ENCODE measurements around the gene IGSF21. TPM values are rescaled to one million over a fixed set of nuclear protein-coding genes. Genes with fewer than 3 reads are reported as not detected.

The IGSF21 gene
- total RNA-seq, 4 donors from 2014 or later, result 0.11 to 2.6 (median 0.69) TPM

DNA sequence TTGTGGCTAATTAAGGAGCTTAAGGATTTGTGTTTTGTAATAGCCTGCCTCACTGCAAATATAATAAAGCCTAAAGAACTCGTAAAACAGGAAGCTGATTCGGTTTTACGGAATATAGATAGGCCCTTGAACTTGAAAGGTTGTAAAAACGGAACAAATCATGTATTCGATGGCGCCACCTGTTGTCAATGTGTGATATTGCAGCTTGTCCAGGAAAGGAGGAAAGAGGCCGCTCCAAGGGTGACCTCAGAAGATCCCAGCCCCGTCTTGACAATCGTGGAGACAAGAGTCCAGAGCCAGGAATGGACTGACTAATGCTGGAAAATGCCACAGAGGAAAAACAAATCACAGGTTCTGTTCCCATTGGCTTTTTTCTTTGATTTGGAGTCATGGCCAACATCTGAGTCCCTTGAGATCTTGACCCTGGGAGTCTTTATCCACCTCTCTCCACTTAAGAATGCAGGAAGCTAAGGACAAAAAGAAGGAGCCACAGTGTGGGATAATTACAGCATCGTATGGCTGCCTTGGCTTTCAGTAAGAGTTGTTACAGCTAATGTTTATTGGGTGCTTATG, 7.0 kb upstream of the IGSF21 start:
- Histone ChIP-seq H3K36me3 (no peaks in the 10 kb centered on the region), H3K4me3 (replicated peaks in 1 of 3) (no peak overlapping the region), H3K27ac (no peak overlapping the region), H3K27me3 (no peaks in the 10 kb centered on the region), H3K4me1 (no peaks in the 10 kb centered on the region), H3K9me3 (no peaks in the 10 kb centered on the region)
- intact Hi-C loops (cut with DNase I), result loop anchor here (10.0 kb wide), 1 partner anchor 606 kb away; no protein-coding TSS in a partner anchor
- peak; percentile 53 to 65 for DNase-seq
- TF ChIP-seq, protein P1, sequence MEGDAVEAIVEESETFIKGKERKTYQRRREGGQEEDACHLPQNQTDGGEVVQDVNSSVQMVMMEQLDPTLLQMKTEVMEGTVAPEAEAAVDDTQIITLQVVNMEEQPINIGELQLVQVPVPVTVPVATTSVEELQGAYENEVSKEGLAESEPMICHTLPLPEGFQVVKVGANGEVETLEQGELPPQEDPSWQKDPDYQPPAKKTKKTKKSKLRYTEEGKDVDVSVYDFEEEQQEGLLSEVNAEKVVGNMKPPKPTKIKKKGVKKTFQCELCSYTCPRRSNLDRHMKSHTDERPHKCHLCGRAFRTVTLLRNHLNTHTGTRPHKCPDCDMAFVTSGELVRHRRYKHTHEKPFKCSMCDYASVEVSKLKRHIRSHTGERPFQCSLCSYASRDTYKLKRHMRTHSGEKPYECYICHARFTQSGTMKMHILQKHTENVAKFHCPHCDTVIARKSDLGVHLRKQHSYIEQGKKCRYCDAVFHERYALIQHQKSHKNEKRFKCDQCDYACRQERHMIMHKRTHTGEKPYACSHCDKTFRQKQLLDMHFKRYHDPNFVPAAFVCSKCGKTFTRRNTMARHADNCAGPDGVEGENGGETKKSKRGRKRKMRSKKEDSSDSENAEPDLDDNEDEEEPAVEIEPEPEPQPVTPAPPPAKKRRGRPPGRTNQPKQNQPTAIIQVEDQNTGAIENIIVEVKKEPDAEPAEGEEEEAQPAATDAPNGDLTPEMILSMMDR (IDR thresholded peaks at IDR 0.05), result peak; percentile 47 to 77 (median 58)
- no peak for TF ChIP-seq POLR2A (IDR thresholded peaks at IDR 0.05)
- WGBS, 2 donors, result 6 to 7% methylated on average over 10 of the region's 10 CpGs

DNA sequence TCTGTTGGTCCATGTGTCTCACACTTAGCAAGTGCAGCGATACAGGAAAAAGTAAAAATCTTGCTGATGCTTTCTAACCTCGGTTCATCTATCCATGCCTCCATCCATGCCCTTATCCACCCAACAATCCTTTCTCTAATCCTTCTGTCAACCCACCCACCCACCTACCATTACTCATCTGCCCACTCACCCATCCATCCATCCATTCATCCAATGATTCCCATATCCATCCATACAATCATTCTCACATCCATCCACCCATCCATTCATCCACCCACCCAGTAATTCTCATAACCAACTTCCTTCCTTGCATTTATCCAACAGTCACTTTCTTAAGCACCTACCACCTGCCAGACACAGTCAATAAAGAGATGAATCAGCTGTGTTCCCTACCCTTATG, 6.1 kb upstream of the IGSF21 start:
- H3K4me3 ChIP-seq (replicated peaks in 1 of 3), result no peak overlapping the region
- intact Hi-C loops (cut with DNase I), result loop anchor here (10.0 kb wide), 1 partner anchor 607 kb away; no protein-coding TSS in a partner anchor
- no peak for TF ChIP-seq POLR2A (IDR thresholded peaks at IDR 0.05)
- TF ChIP-seq, protein P1 (IDR thresholded peaks at IDR 0.05), result no peak
- DNase-seq, result no peak
- no peak overlapping the region for H3K27ac ChIP-seq
- 92 to 95% methylated on average over 2 of the region's 2 CpGs for WGBS, 2 donors
- H3K4me1 ChIP-seq, result no peaks in the 10 kb centered on the region
- no peaks in the 10 kb centered on the region for H3K27me3 ChIP-seq
- no peaks in the 10 kb centered on the region for H3K36me3 ChIP-seq
- H3K9me3 ChIP-seq, result no peaks in the 10 kb centered on the region

DNA sequence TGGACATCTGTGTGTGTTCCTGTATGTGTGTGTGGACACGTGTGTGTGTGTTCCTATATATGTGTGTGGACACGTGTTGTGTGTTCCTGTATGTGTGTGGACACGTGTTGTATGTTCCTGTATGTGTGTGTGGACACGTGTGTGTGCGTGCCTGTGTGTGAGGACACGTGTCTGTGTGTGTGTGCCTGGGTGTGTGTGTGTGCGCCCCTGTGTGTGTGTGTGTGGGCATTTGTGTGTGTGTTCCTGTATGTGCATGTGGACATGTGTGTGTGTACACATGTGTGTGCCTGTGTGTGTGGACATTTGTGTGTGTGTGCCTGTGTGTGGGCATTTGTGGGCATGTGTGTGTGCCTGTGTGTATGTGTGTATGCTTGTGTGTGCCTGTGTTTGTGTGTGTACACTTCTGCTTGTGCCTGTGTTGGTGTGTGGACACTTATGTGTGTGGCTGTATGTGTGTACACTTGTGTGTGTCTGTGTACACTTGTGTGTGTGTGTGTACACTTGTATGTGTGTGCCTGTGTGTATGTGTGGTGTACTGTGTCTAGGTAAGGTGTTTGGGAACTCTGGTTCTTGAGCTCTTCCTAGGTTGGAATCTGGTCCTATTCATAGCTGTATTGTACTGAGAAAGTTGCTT, 3.7 kb upstream of the IGSF21 start:
- no peak overlapping the region for H3K27ac ChIP-seq
- H3K4me1 ChIP-seq, result no peaks in the 10 kb centered on the region
- no peak for DNase-seq
- TF ChIP-seq, protein P1 (IDR thresholded peaks at IDR 0.05), result no peak
- no peak for TF ChIP-seq POLR2A (IDR thresholded peaks at IDR 0.05)
- H3K27me3 ChIP-seq, result no peaks in the 10 kb centered on the region
- 83 to 84% methylated on average over 7 of the region's 7 CpGs for WGBS, 2 donors
- no peaks in the 10 kb centered on the region for H3K9me3 ChIP-seq
- no peak overlapping the region for H3K4me3 ChIP-seq (replicated peaks in 1 of 3)
- H3K36me3 ChIP-seq, result no peaks in the 10 kb centered on the region
- intact Hi-C loops (cut with DNase I), result loop anchor here (10.0 kb wide), 1 partner anchor 609 kb away; no protein-coding TSS in a partner anchor

DNA sequence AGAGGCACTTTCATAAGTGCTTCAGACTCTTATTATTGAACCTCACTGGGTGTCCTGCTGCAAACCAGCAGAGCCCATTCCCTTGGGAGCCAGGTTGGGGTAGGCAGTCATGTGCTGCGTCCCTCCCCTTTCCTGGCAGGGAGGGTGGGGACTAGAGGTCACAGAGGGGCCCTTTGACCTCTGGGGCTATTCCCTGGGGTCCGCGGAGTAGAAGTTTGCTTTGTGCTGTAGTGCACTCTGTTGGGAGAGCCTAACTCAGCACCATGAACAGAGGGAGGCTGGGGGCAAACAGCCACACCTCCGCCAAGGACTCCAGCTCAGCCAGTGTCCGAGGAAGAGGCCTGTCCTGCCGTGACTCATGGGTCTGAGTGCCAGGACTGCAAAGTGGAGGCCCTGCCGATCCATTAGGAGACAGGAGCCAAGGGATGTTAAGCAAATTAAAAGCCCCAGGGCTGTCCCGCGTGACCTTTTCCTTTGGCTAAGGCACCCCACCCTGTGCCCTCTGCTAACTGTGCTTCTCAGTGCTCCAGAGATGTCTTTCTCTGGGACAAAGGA, 3.0 kb upstream of the IGSF21 start:
- Histone ChIP-seq H3K27ac (no peak overlapping the region), H3K27me3 (peaks cover 1% of the 10 kb centered on the region), H3K9me3 (no peaks in the 10 kb centered on the region), H3K36me3 (no peaks in the 10 kb centered on the region), H3K4me3 (replicated peaks in 1 of 3) (no peak overlapping the region), H3K4me1 (no peaks in the 10 kb centered on the region)
- no peak for TF ChIP-seq POLR2A (IDR thresholded peaks at IDR 0.05)
- no peak for DNase-seq
- intact Hi-C loops (cut with DNase I), result loop anchor here (10.0 kb wide), 1 partner anchor 610 kb away; no protein-coding TSS in a partner anchor
- WGBS, 2 donors, result 37 to 58% methylated on average over 7 of the region's 9 CpGs

DNA sequence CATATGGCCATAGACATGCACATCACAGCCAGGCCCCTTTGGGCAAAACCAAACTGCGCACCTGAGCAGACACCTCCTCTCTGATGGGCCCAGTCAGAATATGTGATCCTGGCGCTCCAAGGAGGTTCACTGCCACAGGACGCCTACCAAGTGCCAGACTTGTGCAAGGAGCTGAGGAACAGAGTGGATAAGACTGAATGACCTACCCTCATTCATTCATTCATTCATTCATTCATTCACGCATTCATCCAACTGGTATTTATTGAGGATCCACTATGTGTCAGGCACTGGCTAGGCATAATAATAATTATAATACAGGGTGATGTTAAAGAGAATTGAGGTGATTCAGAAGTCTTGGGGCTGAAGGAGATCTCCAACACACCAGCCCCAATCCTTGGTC, 2.4 kb upstream of the IGSF21 start:
- Histone ChIP-seq H3K27ac (no peak overlapping the region), H3K9me3 (no peaks in the 10 kb centered on the region), H3K27me3 (peaks cover 7% of the 10 kb centered on the region), H3K4me1 (peaks cover 0 to 6% of the 10 kb centered on the region in 2 donors), H3K36me3 (no peaks in the 10 kb centered on the region), H3K4me3 (replicated peaks in 1 of 3) (no peak overlapping the region)
- intact Hi-C loops (cut with DNase I), result loop anchor here (10.0 kb wide), 1 partner anchor 610 kb away; no protein-coding TSS in a partner anchor
- no peak for DNase-seq
- TF ChIP-seq POLR2A (IDR thresholded peaks at IDR 0.05), result no peak
- WGBS, 2 donors, result 86 to 90% methylated on average over 4 of the region's 4 CpGs

Data from thyroid gland (tissue), 4 donors.